SK-N-SH (cell line): ENCODE results near the gene EBNA1BP2. TPM values are rescaled to one million over a fixed set of nuclear protein-coding genes. Genes with fewer than 3 reads are reported as not detected.

ENCODE experiments used
- CTCF ChIA-PET: fragments of 300-600, 350-600 bp; formaldehyde crosslinking; extraction: SDS; loops from one replicate; lab custom pipeline; 2021; lab: Yijun Ruan, JAX
- POLR2A ChIA-PET: fragments of 350-600 bp; sonication (Branson Sonifier 250); formaldehyde crosslinking; extraction: SDS; loops from one replicate; lab custom pipeline; 2020; ENCODE audit warnings: antibody characterized with exemption, inconsistent platforms; lab: Yijun Ruan, JAX
- DNase-seq: peaks from one replicate; pipeline ENCODE4 v3.0.0; 2012
- H2AFZ ChIP-seq: fragments of 200-600 bp; sonication (generic); 2 replicates; pipeline ENCODE4 v1.8.1; 2016; ENCODE audit warnings: antibody characterized with exemption, mild to moderate bottlenecking, low read depth
- H3F3A ChIP-seq: fragments of 200-600 bp; sonication (generic); replicated peaks from 2 replicates; pipeline ENCODE3; 2016; ENCODE audit warnings: antibody characterized with exemption, mild to moderate bottlenecking; ENCODE audit not compliant: insufficient read depth
- H3K27ac ChIP-seq, 2 experiments: fragments of 200-500 bp in 1 of 2; fragments of 200-600 bp in 1 of 2; sonication (Bioruptor generic) in 1 of 2; sonication (generic), shearing (Covaris generic) in 1 of 2; 2 replicates each; pipeline versions ENCODE4 v1.5.1 to v1.6.1; 2014 to 2016; ENCODE audit warnings: low read depth in 2 of 2, inconsistent platforms in 1 of 2, low read length in 1 of 2, mild to moderate bottlenecking in 1 of 2, mixed read lengths in 1 of 2
- H3K27me3 ChIP-seq: fragments of 200-600 bp; sonication (generic), shearing (Covaris generic); 2 replicates; pipeline ENCODE4 v1.6.1; 2016; ENCODE audit warnings: mixed run types; ENCODE audit not compliant: insufficient read depth
- H3K36me3 ChIP-seq, 2 experiments: fragments of 200-500 bp in 1 of 2; fragments of 200-600 bp in 1 of 2; sonication (Bioruptor generic) in 1 of 2; sonication (generic) in 1 of 2; replicated peaks in 1 of 2; 2 replicates each; pipeline versions ENCODE3 to v1.5.1; 2014 to 2016; ENCODE audit warnings: low read length in 1 of 2, mild to moderate bottlenecking in 1 of 2; ENCODE audit not compliant: insufficient read depth in 2 of 2, control insufficient read depth in 1 of 2
- H3K4me1 ChIP-seq, 2 experiments: fragments of 200-500 bp in 1 of 2; fragments of 200-600 bp in 1 of 2; sonication (Bioruptor generic) in 1 of 2; sonication (generic), shearing (Covaris generic) in 1 of 2; 2 replicates each; pipeline versions ENCODE4 v1.5.1 to v1.6.1; 2014 to 2016; ENCODE audit warnings: low read depth in 1 of 2, low read length in 1 of 2, mixed run types in 1 of 2; ENCODE audit not compliant: insufficient read depth in 2 of 2, control insufficient read depth in 1 of 2
- H3K4me2 ChIP-seq: fragments of 200-600 bp; sonication (generic), shearing (Covaris generic); 2 replicates; pipeline ENCODE4 v1.6.1; 2017; ENCODE audit warnings: mixed run types
- H3K4me3 ChIP-seq, 2 experiments: fragments of 200-500 bp in 1 of 2; fragments of 200-600 bp in 1 of 2; sonication (Bioruptor generic) in 1 of 2; sonication (generic), shearing (Covaris generic) in 1 of 2; 2 replicates each; pipeline versions ENCODE4 v1.5.1 to v1.8.1; 2014 to 2016; ENCODE audit warnings: low read depth in 2 of 2, inconsistent platforms in 1 of 2, low read length in 1 of 2, mild to moderate bottlenecking in 1 of 2, mixed read lengths in 1 of 2, moderate library complexity in 1 of 2
- H3K79me2 ChIP-seq: fragments of 200-600 bp; sonication (generic); 2 replicates; pipeline ENCODE4 v1.8.1; 2017; ENCODE audit warnings: mild to moderate bottlenecking; ENCODE audit not compliant: insufficient read depth
- H3K9ac ChIP-seq: fragments of 200-600 bp; sonication (generic); 2 replicates; pipeline ENCODE4 v1.6.1; 2017; ENCODE audit warnings: mixed run types
- H3K9me2 ChIP-seq: fragments of 200-600 bp; sonication (generic); 2 replicates; pipeline ENCODE4 v1.6.1; 2017; ENCODE audit warnings: mixed run types
- H3K9me3 ChIP-seq: fragments of 200-600 bp; sonication (generic); 2 replicates; pipeline ENCODE4 v1.6.1; 2017; ENCODE audit warnings: mixed run types, mild to moderate bottlenecking, moderate library complexity
- H4K20me1 ChIP-seq: fragments of 200-600 bp; sonication (generic); 2 replicates; pipeline ENCODE4 v1.6.1; 2017; ENCODE audit warnings: mild to moderate bottlenecking, mixed run types; ENCODE audit not compliant: insufficient read depth
- EP300 ChIP-seq, 2 experiments: IDR thresholded peaks; 2 replicates each; pipeline versions ENCODE4 v1.4.0 to v1.6.1; 2012; ENCODE audit warnings: borderline replicate concordance in 1 of 2, low read depth in 1 of 2, low read length in 1 of 2
- EZH2phosphoT487 ChIP-seq: fragments of 200-600 bp; sonication (generic); IDR thresholded peaks from 2 replicates; pipeline ENCODE4 v1.6.1; 2017; ENCODE audit warnings: low read depth, mixed run types, mild to moderate bottlenecking, antibody characterized with exemption, moderate library complexity, borderline replicate concordance
- GABPA ChIP-seq: IDR thresholded peaks from 2 replicates; pipeline ENCODE4 v1.4.0; 2012; ENCODE audit warnings: low read depth, mild to moderate bottlenecking
- GATA2 ChIP-seq: sonication (generic); formaldehyde crosslinking; IDR thresholded peaks from 2 replicates; pipeline ENCODE4 v1.5.0; 2020; ENCODE audit warnings: mild to moderate bottlenecking, missing genetic modification reagents
- JUND ChIP-seq: IDR thresholded peaks from 2 replicates; pipeline ENCODE4 v1.4.0; 2012
- MAX ChIP-seq: IDR thresholded peaks from 2 replicates; pipeline ENCODE4 v1.4.0; 2012; ENCODE audit warnings: low read depth
- MEF2A ChIP-seq: IDR thresholded peaks from 2 replicates; pipeline ENCODE4 v1.4.0; 2012; ENCODE audit warnings: low read depth, borderline replicate concordance
- PBX3 ChIP-seq: IDR thresholded peaks from 2 replicates; pipeline ENCODE4; 2012
- POLR2AphosphoS5 ChIP-seq: IDR thresholded peaks from 2 replicates; pipeline ENCODE4 v1.6.1; 2012; ENCODE audit warnings: low read depth, low read length
- REST ChIP-seq: IDR thresholded peaks from 2 replicates; pipeline ENCODE4 v1.6.1; 2012; ENCODE audit warnings: mild to moderate bottlenecking, low read depth, low read length, moderate library complexity
- SMC3 ChIP-seq: IDR thresholded peaks from 2 replicates; pipeline ENCODE4 v1.6.1; 2012; ENCODE audit warnings: low read depth, low read length, improper control_type of control experiment
- TAF1 ChIP-seq: IDR thresholded peaks from 2 replicates; pipeline ENCODE4 v1.6.1; 2012; ENCODE audit warnings: low read depth, mild to moderate bottlenecking, low read length, moderate library complexity, borderline replicate concordance
- TCF12 ChIP-seq: IDR thresholded peaks from 2 replicates; pipeline ENCODE4 v1.4.0; 2012
- TEAD4 ChIP-seq: IDR thresholded peaks from 2 replicates; pipeline ENCODE4 v1.4.0; 2012; ENCODE audit warnings: mild to moderate bottlenecking, borderline replicate concordance; ENCODE audit not compliant: insufficient read depth
- USF2 ChIP-seq: fragments of 150-350 bp; IDR thresholded peaks from 2 replicates; pipeline ENCODE4 v1.6.1; 2017; ENCODE audit warnings: antibody characterized with exemption, low read length, low read depth, borderline replicate concordance
- YY1 ChIP-seq: IDR thresholded peaks from 2 replicates; pipeline ENCODE4 v1.4.0; 2012; ENCODE audit warnings: low read depth, mild to moderate bottlenecking
- WGBS: methylation state at CpG from one replicate; pipeline ENCODE4 v1.1.6; 2017; ENCODE audit warnings: low lambda C conversion rate; 5-methylcytosine and 5-hydroxymethylcytosine counted together
- polyA plus RNA-seq, 3 experiments: library from polyadenylated mRNA; depleted of rRNA; stranded (reverse); fragments of >200 nt; gene quantifications; 2 replicates each; pipeline ENCODE4 v1.2.3, GENCODE V29; 2012
- TF ChIP-seq, protein P1 (sequence below): fragments of 200-600 bp; sonication (generic); IDR thresholded peaks from 2 replicates; pipeline ENCODE4 v1.6.1; 2017; ENCODE audit warnings: antibody characterized with exemption, mild to moderate bottlenecking, moderate library complexity
- TF ChIP-seq, protein P2 (sequence below): fragments of 150-350 bp; IDR thresholded peaks from 2 replicates; pipeline ENCODE4 v1.6.1; 2016; ENCODE audit warnings: mild to moderate bottlenecking, low read depth, low read length

EBNA1BP2 gene
- polyA plus RNA-seq, 1 of the 3 experiments (the other 2 are of a cell fraction), result 146 TPM

GRCh38 chr1:43217747-43218146 lies 45.7 kb upstream of the EBNA1BP2 start (continued):
- TF ChIP-seq, protein P1, sequence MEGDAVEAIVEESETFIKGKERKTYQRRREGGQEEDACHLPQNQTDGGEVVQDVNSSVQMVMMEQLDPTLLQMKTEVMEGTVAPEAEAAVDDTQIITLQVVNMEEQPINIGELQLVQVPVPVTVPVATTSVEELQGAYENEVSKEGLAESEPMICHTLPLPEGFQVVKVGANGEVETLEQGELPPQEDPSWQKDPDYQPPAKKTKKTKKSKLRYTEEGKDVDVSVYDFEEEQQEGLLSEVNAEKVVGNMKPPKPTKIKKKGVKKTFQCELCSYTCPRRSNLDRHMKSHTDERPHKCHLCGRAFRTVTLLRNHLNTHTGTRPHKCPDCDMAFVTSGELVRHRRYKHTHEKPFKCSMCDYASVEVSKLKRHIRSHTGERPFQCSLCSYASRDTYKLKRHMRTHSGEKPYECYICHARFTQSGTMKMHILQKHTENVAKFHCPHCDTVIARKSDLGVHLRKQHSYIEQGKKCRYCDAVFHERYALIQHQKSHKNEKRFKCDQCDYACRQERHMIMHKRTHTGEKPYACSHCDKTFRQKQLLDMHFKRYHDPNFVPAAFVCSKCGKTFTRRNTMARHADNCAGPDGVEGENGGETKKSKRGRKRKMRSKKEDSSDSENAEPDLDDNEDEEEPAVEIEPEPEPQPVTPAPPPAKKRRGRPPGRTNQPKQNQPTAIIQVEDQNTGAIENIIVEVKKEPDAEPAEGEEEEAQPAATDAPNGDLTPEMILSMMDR, result no peak
- TF ChIP-seq GABPA (no peak), EP300 (IDR thresholded peaks at IDR 0.05; ENCODE audit: borderline replicate concordance in 1 of 2, low read depth in 1 of 2, low read length in 1 of 2) (no peak), TCF12 (no peak), TAF1 (no peak), YY1 (no peak), EZH2phosphoT487 (no peak), MEF2A (no peak), POLR2AphosphoS5 (no peak), JUND (no peak)
- TF ChIP-seq, protein P2, sequence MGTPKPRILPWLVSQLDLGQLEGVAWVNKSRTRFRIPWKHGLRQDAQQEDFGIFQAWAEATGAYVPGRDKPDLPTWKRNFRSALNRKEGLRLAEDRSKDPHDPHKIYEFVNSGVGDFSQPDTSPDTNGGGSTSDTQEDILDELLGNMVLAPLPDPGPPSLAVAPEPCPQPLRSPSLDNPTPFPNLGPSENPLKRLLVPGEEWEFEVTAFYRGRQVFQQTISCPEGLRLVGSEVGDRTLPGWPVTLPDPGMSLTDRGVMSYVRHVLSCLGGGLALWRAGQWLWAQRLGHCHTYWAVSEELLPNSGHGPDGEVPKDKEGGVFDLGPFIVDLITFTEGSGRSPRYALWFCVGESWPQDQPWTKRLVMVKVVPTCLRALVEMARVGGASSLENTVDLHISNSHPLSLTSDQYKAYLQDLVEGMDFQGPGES, result no peak
- TF ChIP-seq, all 33 proteins: peak for 0

GRCh38 chr1:43214501-43215444 lies 42.7 kb upstream of the EBNA1BP2 start:
- Histone ChIP-seq H3K9me2 (no peaks in the 10 kb centered on the region), H3F3A (no peaks in the 10 kb centered on the region), H3K9me3 (no peaks in the 10 kb centered on the region), H3K9ac (no peak overlapping the region), H3K27ac (no peak overlapping the region), H3K4me3 (no peak overlapping the region), H3K4me1 (no peaks in the 10 kb centered on the region), H3K79me2 (no peaks in the 10 kb centered on the region), H3K36me3 (no peaks in the 10 kb centered on the region), H4K20me1 (no peaks in the 10 kb centered on the region), H2AFZ (0 out of 2 replicates have a peak overlapping the region, but pooled peaks have one; percentile 42), H3K27me3 (no peaks in the 10 kb centered on the region), H3K4me2 (no peak overlapping the region)
- DNase-seq, result no peak
- ChIA-PET CTCF (interaction anchor here (0.8 to 2.7 kb wide), 3 partner anchors 12 to 201 kb away, joined by 3 to 17 read pairs (median 4); no protein-coding TSS in a partner anchor), POLR2A (no interaction called here)
- 75% methylated on average over 7 of the region's 7 CpGs for WGBS
- no peak for TF ChIP-seq TEAD4
- TF ChIP-seq GATA2 (CRISPR knock-in tag), result no peak
- no peak for TF ChIP-seq TAF1
- no peak for TF ChIP-seq MEF2A
- no peak for TF ChIP-seq SMC3
- TF ChIP-seq USF2, result no peak
- no peak for TF ChIP-seq REST
- no peak for TF ChIP-seq MAX
- TF ChIP-seq PBX3, result no peak
- TF ChIP-seq EP300 (IDR thresholded peaks at IDR 0.05; ENCODE audit: borderline replicate concordance in 1 of 2, low read depth in 1 of 2, low read length in 1 of 2), result no peak
